HL-60/S4 treated with phorbol 12-myristate 13-acetate at 8.2 ng/mL for 4 days and 3 days (cell line): ENCODE results near the gene RUBCNL.
"Not testable (repeated sequence)": the region's sequence is repeated elsewhere in the genome, so short reads cannot be mapped to it uniquely, and the experiment has no call there.

Experiments used
- in situ Hi-C: fragments of 300-500 bp; cut with MboI; formaldehyde crosslinking; loops from 2 replicates; pipeline ENCODE4 v1.15.0; 2022; ENCODE audit warnings: low sequenced_read_pairs

The RUBCNL gene, protein sequence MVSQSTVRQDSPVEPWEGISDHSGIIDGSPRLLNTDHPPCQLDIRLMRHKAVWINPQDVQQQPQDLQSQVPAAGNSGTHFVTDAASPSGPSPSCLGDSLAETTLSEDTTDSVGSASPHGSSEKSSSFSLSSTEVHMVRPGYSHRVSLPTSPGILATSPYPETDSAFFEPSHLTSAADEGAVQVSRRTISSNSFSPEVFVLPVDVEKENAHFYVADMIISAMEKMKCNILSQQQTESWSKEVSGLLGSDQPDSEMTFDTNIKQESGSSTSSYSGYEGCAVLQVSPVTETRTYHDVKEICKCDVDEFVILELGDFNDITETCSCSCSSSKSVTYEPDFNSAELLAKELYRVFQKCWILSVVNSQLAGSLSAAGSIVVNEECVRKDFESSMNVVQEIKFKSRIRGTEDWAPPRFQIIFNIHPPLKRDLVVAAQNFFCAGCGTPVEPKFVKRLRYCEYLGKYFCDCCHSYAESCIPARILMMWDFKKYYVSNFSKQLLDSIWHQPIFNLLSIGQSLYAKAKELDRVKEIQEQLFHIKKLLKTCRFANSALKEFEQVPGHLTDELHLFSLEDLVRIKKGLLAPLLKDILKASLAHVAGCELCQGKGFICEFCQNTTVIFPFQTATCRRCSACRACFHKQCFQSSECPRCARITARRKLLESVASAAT

GRCh38 chr13:46387064-46387851 is at the start of gene RUBCNL:
Gene RUBCNL (minus strand): TSS chr13:46387252. CDS start chr13:46372475, 14,777 bp downstream.
- in situ Hi-C loops, result no loop called here

DNA sequence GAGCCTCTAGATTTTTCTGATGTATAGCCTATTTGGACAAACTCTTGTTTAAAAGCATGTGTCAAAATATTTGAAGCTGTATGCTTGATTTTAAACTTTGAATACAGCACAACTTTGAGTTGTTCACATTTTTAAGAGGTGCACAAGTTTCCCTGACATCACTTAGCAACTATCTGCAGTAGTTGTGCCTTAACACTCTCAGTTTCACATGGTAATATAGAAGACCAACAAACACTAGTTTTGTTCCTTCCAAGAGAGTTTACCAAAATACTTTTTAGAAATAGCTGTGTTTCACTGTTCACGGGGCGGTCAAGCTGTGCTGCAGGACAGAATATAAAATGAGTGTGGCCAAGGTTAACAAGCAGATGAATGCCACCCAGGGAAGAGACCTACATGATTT is 42.5 kb upstream of the RUBCNL start:
- in situ Hi-C loops, result not testable (repeated sequence)

- in situ Hi-C loops, result no loop called here
Measured at GRCh38 chr13:46405457-46405856, 18.4 kb upstream of the RUBCNL start.

DNA sequence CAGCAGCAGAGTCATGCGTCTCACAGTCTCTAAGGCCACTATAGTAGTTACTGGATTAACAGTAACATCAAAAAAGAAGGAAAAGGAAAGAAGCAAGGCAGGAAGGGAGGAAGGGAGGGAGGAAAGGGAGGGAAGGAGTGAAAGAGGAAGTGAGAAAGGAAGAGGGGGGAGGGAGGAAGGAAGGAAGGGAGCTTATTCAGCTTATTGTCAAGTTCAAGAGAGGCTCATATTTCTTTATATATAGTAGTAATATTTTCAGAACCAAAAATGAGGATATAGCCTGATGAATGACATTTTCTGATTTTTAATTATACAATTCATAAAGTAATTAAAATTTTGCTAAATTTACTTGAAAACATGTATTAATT is 17.7 kb upstream of the RUBCNL start:
- in situ Hi-C loops, result no loop called here

GRCh38 chr13:46403851-46404732 is 17.0 kb upstream of the RUBCNL start:
- in situ Hi-C loops, result no loop called here

DNA sequence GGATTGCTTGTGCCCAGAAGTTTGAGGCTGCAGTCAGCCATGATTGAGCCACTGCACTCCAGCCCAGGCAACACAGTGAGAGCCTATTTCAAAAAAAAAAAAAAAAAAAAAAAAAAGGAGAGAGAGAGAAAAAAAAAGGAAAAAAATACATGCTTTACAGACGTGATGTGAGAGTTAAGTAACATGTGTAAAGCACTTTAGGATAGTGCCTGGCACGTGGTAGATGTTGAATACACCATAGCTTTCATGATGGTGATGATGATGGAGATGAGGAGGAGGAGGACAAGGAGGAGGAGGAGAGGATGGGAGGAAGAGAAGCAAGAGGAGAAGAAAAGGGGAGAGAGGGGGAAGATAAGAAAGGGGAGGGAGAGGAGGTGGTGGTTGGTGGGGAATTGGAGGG is 15.1 kb upstream of the RUBCNL start:
- in situ Hi-C loops, result no loop called here

GRCh38 chr13:46401432-46401831 is 14.4 kb upstream of the RUBCNL start:
- in situ Hi-C loops, result no loop called here

DNA sequence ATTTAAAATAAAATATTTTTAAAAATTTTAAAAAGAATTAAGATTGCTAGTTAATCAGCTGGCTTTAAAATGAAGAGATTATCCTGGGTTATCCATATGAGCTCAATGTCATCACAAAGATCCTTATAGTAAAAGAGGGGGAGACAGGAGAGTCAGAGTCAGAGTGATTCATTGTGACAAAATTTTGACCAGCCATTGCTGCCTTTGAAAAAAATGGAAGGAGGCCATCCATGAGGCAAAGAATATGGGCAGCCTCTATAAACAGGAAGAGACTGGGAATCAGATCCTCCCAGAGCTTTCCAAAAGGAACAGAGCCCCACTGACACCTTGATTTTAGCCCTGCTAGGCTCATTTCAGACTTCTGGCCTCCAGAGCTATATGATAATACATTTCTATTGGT is 9.3 kb upstream of the RUBCNL start:
- in situ Hi-C loops, result no loop called here

- in situ Hi-C loops, result no loop called here
Measured at GRCh38 chr13:46392967-46393366, 5.9 kb upstream of the RUBCNL start.

GRCh38 chr13:46389457-46390451 is 2.7 kb upstream of the RUBCNL start:
- in situ Hi-C loops, result no loop called here

DNA sequence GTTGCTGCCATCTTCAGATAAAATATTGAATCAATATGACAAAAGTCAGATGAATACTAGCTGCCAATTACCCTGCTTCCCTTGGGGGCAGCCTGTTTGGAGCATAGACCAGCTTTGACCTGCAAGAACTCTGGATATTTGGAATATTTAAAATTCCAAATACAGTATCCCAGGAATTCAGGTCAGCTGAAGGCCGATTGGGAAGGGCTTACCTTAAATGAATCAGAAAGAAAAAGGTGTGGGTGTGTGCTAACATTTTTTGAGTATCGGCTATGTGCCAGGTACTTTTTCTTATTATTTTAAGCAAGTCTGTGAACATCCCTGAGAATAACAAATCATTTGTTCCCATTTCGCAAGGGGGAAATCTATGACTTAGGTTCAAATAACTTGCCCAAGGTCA is 1.8 kb upstream of the RUBCNL start:
- in situ Hi-C loops, result no loop called here

GRCh38 chr13:46388308-46388707 is 1.3 kb upstream of the RUBCNL start:
- in situ Hi-C loops, result no loop called here

DNA sequence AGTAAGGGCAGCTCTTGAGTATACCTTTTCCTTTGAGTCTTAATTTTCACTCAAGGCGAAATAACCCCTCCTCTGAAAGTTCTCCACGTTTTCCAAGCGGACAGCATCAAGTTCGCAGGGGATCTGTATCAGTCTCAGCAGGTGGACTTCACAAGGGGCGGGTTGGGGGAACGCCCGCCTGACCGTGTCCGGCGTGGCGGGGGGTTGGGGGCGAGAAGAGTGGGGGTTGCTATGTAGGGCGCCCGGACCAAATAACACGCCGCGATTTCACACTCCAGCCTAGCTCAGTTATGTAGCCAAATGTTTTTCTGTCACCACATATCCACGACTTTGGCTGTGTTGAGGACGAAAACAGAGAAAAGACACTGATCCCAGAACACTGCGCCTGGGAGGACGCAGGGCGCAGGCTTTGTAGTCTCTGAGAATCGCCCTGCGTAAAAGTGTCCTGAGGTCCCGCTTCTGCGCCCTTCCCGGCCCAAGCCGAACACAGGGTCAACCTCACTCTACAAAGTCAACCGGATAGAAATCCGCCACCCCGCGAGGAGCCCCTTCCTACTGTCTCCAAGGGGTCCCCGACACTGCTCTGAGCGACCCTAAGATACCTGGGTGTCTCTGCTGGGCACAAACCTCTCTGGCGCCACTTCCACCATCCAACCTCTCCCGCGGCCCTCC is 524 bp downstream of the RUBCNL start:
- in situ Hi-C loops, result no loop called here

DNA sequence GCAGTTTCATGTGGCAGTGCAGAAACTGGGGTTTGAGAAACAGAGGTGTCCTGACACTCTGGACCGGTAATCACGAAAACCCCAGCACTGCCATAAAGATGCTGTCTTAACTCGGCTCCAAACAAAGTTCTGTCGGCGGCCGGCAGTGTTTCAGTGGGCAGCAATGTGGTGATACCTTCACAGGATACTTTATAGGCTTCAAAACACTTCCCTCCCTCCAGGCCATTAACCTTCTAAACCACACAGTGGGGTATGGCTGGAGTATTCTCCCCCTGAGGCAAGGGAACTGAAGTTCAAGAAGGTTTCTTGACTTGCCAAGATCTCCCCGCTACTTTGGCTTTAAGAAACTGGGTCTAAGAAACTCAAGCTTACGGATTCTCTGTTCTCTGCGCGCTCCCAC is 1.1 kb downstream of the RUBCNL start:
- in situ Hi-C loops, result no loop called here

- in situ Hi-C loops, result no loop called here
Measured at GRCh38 chr13:46383383-46383782, 3.7 kb downstream of the RUBCNL start.

DNA sequence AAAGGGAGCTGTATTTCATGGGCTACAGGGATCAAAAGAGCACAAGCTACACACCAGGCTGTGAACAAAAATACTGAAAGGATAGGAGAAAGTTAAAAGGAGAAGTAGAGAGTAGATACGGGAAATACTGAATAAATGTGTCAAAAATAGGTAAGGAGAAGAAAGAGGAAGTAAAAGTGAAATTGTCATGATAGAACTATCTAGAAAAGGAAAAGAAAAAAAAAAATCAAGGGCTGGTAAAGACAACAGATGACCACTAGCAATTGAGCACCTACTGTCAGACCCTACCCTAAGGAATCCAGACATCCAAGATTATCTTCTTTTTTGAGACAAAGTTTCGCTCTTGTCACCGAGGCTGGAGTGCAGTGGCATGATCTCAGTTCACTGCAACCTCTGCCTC is 4.8 kb downstream of the RUBCNL start:
- in situ Hi-C loops, result no loop called here

DNA sequence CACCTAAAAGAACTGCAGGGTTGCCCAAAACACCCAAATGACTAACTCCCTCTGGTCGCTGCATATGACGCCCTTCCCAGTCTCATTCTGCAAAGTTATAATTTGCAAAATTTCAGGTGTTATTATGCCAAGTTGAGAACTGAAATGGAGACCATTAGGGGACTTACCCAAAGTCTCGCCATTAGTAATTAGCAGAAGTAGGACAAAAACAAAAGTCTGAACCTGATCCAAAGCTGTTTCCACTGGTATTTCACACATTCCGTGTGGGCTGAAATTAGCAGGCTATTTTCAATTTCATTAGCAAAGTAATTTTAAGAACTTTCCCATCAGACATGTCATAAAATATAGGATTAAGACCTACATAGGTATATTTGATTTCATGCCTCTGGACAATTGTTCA is 6.8 kb downstream of the RUBCNL start:
- in situ Hi-C loops, result no loop called here

DNA sequence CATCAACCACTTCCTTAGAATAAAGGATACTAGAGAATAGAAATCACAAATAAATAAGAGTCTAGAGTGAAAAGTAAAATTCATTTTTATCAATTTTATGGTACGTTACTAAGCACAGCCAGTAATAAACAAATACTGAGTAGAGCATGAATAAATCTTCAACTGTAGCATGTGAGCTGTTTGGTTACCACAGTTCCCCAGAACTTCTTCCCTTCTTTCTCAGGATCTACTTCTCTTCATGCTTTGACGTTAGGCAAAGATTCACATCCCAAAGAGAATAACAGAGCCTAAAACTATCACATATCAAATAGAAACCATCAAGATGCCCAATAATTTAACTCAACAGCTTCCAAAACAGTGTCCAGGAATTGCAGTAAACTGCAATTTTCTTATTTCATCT is 7.4 kb downstream of the RUBCNL start:
- in situ Hi-C loops, result no loop called here

DNA sequence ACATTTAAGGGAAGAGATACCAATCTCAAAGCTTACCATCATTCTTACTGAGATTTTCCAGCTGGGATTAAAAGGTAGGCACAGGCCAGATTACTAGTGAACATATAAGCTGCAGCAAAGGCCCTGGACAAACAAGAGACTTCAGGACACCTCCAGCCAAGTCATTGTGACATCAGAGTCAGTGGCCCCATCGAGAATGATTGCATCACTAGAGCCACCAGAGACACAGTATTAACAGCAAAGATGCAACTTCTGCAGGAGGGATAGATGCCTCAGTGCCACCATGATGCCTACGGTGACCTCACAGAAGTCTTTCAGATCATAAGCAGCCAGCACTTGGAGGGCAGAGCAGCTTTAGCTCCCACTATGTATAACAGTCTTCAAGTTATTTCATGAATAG is 8.6 kb downstream of the RUBCNL start:
- in situ Hi-C loops, result no loop called here
